WTC11 (cell line): ENCODE measurements around the gene C2orf66. TPM values are rescaled to one million over a fixed set of nuclear protein-coding genes. Genes with fewer than 3 reads are reported as not detected.
A peak's percentile ranks its signal among the peaks of the same experiment; 100 is the strongest.

ENCODE experiments used
- ATAC-seq: fragments of 200-7000 bp; cut with Tn5 transposase; 2 replicates; pipeline ENCODE4 v1.10.0; 2021; ENCODE audit warnings: mild to moderate bottlenecking, moderate library complexity
- CTCF ChIA-PET: fragments of 300-600 bp; sonication (Branson Sonifier 250); formaldehyde crosslinking; loops from one replicate; lab custom pipeline; 2021; ENCODE audit warnings: antibody characterized with exemption; lab: Charles Lee
- POLR2A ChIA-PET: fragments of 350-600 bp; sonication (Branson Sonifier 250); formaldehyde crosslinking; loops from one replicate; lab custom pipeline; 2021; ENCODE audit warnings: antibody characterized with exemption; lab: Charles Lee
- DNase-seq: peaks from one replicate; pipeline ENCODE4 v3.0.0; 2021; ENCODE audit warnings: low spot score
- H3K27ac Mint-ChIP-seq: 2 replicates; pipeline ENCODE4 v1.8.0; 2021; ENCODE audit warnings: mixed read lengths
- H3K27me3 Mint-ChIP-seq: 2 replicates; pipeline ENCODE4 v1.8.0; 2021; ENCODE audit warnings: low read depth, mild to moderate bottlenecking, moderate library complexity, mixed read lengths
- H3K36me3 Mint-ChIP-seq: 2 replicates; pipeline ENCODE4 v1.8.0; 2021; ENCODE audit warnings: mixed read lengths
- H3K4me1 Mint-ChIP-seq: 2 replicates; pipeline ENCODE4 v1.8.0; 2022; ENCODE audit warnings: mixed read lengths
- H3K4me3 Mint-ChIP-seq: 2 replicates; pipeline ENCODE4 v1.8.0; 2021; ENCODE audit warnings: mild to moderate bottlenecking, moderate library complexity, mixed read lengths
- H3K9me3 Mint-ChIP-seq: 2 replicates; pipeline ENCODE4 v1.8.0; 2021; ENCODE audit warnings: mixed read lengths
- ERG ChIP-seq: fragments of 250-450 bp; sonication (Bioruptor Pico); IDR thresholded peaks from 2 replicates; pipeline ENCODE4 v1.8.0; 2021; ENCODE audit warnings: mild to moderate bottlenecking
- ESRRA ChIP-seq: sonication (generic); formaldehyde crosslinking; IDR thresholded peaks from 2 replicates; pipeline ENCODE4 v1.8.1; 2022; ENCODE audit warnings: mild to moderate bottlenecking, missing genetic modification reagents, borderline replicate concordance
- GRHL2 ChIP-seq: fragments of 250-450 bp; sonication (Bioruptor Pico); IDR thresholded peaks from 2 replicates; pipeline ENCODE4 v1.8.0; 2022; ENCODE audit warnings: mild to moderate bottlenecking, moderate library complexity; ENCODE audit not compliant: insufficient replicate concordance, severe bottlenecking
- IRF1 ChIP-seq: sonication (generic); formaldehyde crosslinking; IDR thresholded peaks from 2 replicates; pipeline ENCODE4 v1.8.0; 2023; ENCODE audit warnings: missing genetic modification reagents
- NFE2L1 ChIP-seq: sonication (generic); formaldehyde crosslinking; IDR thresholded peaks from 2 replicates; pipeline ENCODE4 v1.8.1; 2023; ENCODE audit warnings: missing genetic modification reagents
- NR1H2 ChIP-seq: sonication (generic); formaldehyde crosslinking; IDR thresholded peaks from 2 replicates; pipeline ENCODE4 v1.9.0; 2021; ENCODE audit warnings: mild to moderate bottlenecking, moderate library complexity, missing genetic modification reagents
- OVOL2 ChIP-seq: fragments of 250-450 bp; sonication (Bioruptor Pico); IDR thresholded peaks from 2 replicates; pipeline ENCODE4 v1.9.0; 2021; ENCODE audit warnings: mild to moderate bottlenecking, borderline replicate concordance
- PRDM15 ChIP-seq: sonication (generic); formaldehyde crosslinking; IDR thresholded peaks from 2 replicates; pipeline ENCODE4 v1.8.0; 2022; ENCODE audit warnings: missing genetic modification reagents
- RELA ChIP-seq: sonication (generic); formaldehyde crosslinking; IDR thresholded peaks from 2 replicates; pipeline ENCODE4 v1.8.1; 2022; ENCODE audit warnings: missing genetic modification reagents, mild to moderate bottlenecking, borderline replicate concordance
- RORB ChIP-seq: fragments of 250-450 bp; sonication (Bioruptor Pico); IDR thresholded peaks from 2 replicates; pipeline ENCODE4 v1.9.0; 2021; ENCODE audit warnings: mild to moderate bottlenecking
- SMAD4 ChIP-seq: sonication (generic); formaldehyde crosslinking; IDR thresholded peaks from 2 replicates; pipeline ENCODE4 v1.8.0; 2022; ENCODE audit warnings: mild to moderate bottlenecking, missing genetic modification reagents
- TEAD1 ChIP-seq: sonication (generic); formaldehyde crosslinking; IDR thresholded peaks from 2 replicates; pipeline ENCODE4 v1.8.0; 2022; ENCODE audit warnings: mild to moderate bottlenecking, missing genetic modification reagents
- ZBTB21 ChIP-seq: sonication (generic); formaldehyde crosslinking; IDR thresholded peaks from 2 replicates; pipeline ENCODE4 v1.8.1; 2023; ENCODE audit warnings: mild to moderate bottlenecking, missing genetic modification reagents, borderline replicate concordance
- ZBTB43 ChIP-seq: sonication (generic); formaldehyde crosslinking; IDR thresholded peaks from 2 replicates; pipeline ENCODE4 v1.8.1; 2023; ENCODE audit warnings: mild to moderate bottlenecking, missing genetic modification reagents
- ZNF121 ChIP-seq: sonication (generic); formaldehyde crosslinking; IDR thresholded peaks from 2 replicates; pipeline ENCODE4 v1.8.0; 2023; ENCODE audit warnings: missing genetic modification reagents
- ZNF138 ChIP-seq: sonication (generic); formaldehyde crosslinking; conservative IDR thresholded peaks from 2 replicates; pipeline ENCODE4 v1.8.1; 2022; ENCODE audit warnings: mild to moderate bottlenecking, moderate library complexity, missing genetic modification reagents
- ZNF232 ChIP-seq: sonication (generic); formaldehyde crosslinking; IDR thresholded peaks from 2 replicates; pipeline ENCODE4 v1.8.0; 2022; ENCODE audit warnings: mild to moderate bottlenecking, missing genetic modification reagents
- total RNA-seq: library from RNA; stranded (reverse); gene quantifications from 3 replicates; pipeline ENCODE4 v1.2.3, GENCODE V29; 2021
- TF ChIP-seq, protein P1 (sequence below): fragments of 250-450 bp; sonication (Bioruptor Pico); IDR thresholded peaks from 2 replicates; pipeline ENCODE4 v1.9.0; 2021; ENCODE audit warnings: mild to moderate bottlenecking
- TF ChIP-seq, protein P2 (sequence below): sonication (generic); formaldehyde crosslinking; IDR thresholded peaks from 2 replicates; pipeline ENCODE4 v1.8.0; 2022; ENCODE audit warnings: mild to moderate bottlenecking, missing genetic modification reagents

Gene C2orf66
- total RNA-seq, 1 experiment from 2014 or later: not detected

DNA sequence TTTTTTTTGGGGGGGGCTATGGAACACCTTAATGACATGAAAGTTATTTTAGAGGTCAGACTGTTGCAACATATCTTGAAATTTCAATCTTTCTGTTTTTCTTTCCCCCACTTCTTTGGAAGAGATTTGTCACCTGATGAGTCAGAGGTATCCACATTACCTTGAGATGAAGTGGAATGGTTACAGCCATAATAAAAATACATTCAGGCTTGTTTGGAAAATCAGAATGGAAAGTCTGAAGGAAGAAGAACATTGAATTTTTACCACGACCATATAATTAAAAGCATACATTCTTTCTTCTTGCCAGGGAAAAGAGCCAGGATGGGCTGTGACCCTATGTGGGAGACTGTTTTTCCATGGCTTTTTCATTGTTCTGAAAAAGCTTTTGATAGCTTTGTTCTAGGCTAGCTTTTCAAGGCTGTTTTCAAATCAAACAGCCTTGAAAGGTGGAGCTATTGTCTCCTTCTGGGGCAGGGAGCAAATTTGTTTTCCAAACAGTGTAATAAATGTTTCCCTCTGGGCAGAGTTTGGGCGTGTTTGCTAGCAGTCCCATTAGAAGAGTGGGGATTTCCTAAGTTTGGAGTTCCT is 7.4 kb downstream of the C2orf66 start:
- H3K36me3 Mint-ChIP-seq: peaks cover 8% of the 10 kb centered on the region
- peaks cover 28% of the 10 kb centered on the region for H3K27me3 Mint-ChIP-seq
- POLR2A ChIA-PET: no interaction called here
- H3K9me3 Mint-ChIP-seq: no peaks in the 10 kb centered on the region
- H3K27ac Mint-ChIP-seq: no peak overlapping the region
- CTCF ChIA-PET: no interaction called here
- DNase-seq: no peak
- H3K4me1 Mint-ChIP-seq: 0 out of 2 replicates have a peak, but pooled peaks cover 2% of the 10 kb centered on the region
- ATAC-seq: no peak
- H3K4me3 Mint-ChIP-seq: no peak overlapping the region
- TF ChIP-seq ESRRA (CRISPR knock-in tag) (no peak), SMAD4 (CRISPR knock-in tag) (no peak), ERG (no peak), TEAD1 (CRISPR knock-in tag) (no peak), ZBTB21 (CRISPR knock-in tag) (no peak), RELA (CRISPR knock-in tag) (no peak), IRF1 (CRISPR knock-in tag) (no peak), ZNF138 (CRISPR knock-in tag) (no peak), PRDM15 (CRISPR knock-in tag) (no peak), ZBTB43 (no peak), ZNF121 (no peak)
- TF ChIP-seq, protein P1, sequence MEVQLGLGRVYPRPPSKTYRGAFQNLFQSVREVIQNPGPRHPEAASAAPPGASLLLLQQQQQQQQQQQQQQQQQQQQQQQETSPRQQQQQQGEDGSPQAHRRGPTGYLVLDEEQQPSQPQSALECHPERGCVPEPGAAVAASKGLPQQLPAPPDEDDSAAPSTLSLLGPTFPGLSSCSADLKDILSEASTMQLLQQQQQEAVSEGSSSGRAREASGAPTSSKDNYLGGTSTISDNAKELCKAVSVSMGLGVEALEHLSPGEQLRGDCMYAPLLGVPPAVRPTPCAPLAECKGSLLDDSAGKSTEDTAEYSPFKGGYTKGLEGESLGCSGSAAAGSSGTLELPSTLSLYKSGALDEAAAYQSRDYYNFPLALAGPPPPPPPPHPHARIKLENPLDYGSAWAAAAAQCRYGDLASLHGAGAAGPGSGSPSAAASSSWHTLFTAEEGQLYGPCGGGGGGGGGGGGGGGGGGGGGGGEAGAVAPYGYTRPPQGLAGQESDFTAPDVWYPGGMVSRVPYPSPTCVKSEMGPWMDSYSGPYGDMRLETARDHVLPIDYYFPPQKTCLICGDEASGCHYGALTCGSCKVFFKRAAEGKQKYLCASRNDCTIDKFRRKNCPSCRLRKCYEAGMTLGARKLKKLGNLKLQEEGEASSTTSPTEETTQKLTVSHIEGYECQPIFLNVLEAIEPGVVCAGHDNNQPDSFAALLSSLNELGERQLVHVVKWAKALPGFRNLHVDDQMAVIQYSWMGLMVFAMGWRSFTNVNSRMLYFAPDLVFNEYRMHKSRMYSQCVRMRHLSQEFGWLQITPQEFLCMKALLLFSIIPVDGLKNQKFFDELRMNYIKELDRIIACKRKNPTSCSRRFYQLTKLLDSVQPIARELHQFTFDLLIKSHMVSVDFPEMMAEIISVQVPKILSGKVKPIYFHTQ: no peak
- TF ChIP-seq, protein P2, sequence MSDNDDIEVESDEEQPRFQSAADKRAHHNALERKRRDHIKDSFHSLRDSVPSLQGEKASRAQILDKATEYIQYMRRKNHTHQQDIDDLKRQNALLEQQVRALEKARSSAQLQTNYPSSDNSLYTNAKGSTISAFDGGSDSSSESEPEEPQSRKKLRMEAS: no peak

GRCh38 chr2:196798980-196799379 is 10.2 kb downstream of the C2orf66 start:
- DNase-seq: no peak
- H3K36me3 Mint-ChIP-seq: peaks cover 21% of the 10 kb centered on the region
- ATAC-seq: no peak
- 0 out of 2 replicates have a peak, but pooled peaks cover 2% of the 10 kb centered on the region for H3K4me1 Mint-ChIP-seq
- H3K9me3 Mint-ChIP-seq: no peaks in the 10 kb centered on the region
- CTCF ChIA-PET: interaction anchor here (1.2 to 1.7 kb wide), 2 partner anchors 48 to 370 kb away, joined by 4 to 7 read pairs; no protein-coding TSS in a partner anchor
- peak overlapping the region; percentile 91 for H3K4me3 Mint-ChIP-seq
- H3K27me3 Mint-ChIP-seq: peaks cover 27% of the 10 kb centered on the region
- H3K27ac Mint-ChIP-seq: peak overlapping the region; percentile 13; the same call in 1 of the 2 replicates
- POLR2A ChIA-PET: interaction anchor here (0.6 to 1.3 kb wide), 6 partner anchors 9 to 241 kb away, joined by 3 to 7 read pairs (median 3); partner anchors contain the start of gene C2orf66
- no peak for TF ChIP-seq ZNF232
- TF ChIP-seq ZNF121: no peak
- TF ChIP-seq GRHL2 (CRISPR knock-in tag): no peak
- no peak for TF ChIP-seq ZBTB43
- no peak for TF ChIP-seq NFE2L1 (CRISPR knock-in tag)
- TF ChIP-seq OVOL2 (CRISPR knock-in tag): no peak
- TF ChIP-seq NR1H2: no peak
- TF ChIP-seq RORB (CRISPR knock-in tag): no peak
